Liver (tissue), 9 donors: ENCODE measurements around the gene GRIN2D. TPM values are rescaled to one million over a fixed set of nuclear protein-coding genes. Genes with fewer than 3 reads are reported as not detected.

Experiments
- DNase-seq: peaks from one replicate; pipeline ENCODE4 v3.0.0-alpha.2; 2017; ENCODE audit warnings: low spot score
- H3K27ac ChIP-seq, 2 donors: one replicate each; pipeline ENCODE4 v1.7.0; 2013; ENCODE audit warnings: inconsistent platforms in 2 of 2, low read length in 2 of 2, control low read depth in 1 of 2, low read depth in 1 of 2, mild to moderate bottlenecking in 1 of 2
- H3K27me3 ChIP-seq, 4 donors: one replicate each; pipeline versions ENCODE4 v1.6.1 to v1.7.0; 2013; ENCODE audit warnings: low read length in 3 of 4, inconsistent platforms in 1 of 4, mild to moderate bottlenecking in 1 of 4, moderate library complexity in 1 of 4; ENCODE audit not compliant: control insufficient read depth in 4 of 4, insufficient read depth in 4 of 4
- H3K36me3 ChIP-seq, 4 donors: one replicate each; pipeline versions ENCODE4 v1.6.1 to v1.7.0; 2013; ENCODE audit warnings: low read length in 3 of 4, mild to moderate bottlenecking in 3 of 4, low read depth in 1 of 4, moderate library complexity in 1 of 4; ENCODE audit not compliant: control insufficient read depth in 4 of 4, insufficient read depth in 3 of 4
- H3K4me1 ChIP-seq, 4 donors: one replicate each; pipeline versions ENCODE4 v1.6.1 to v1.7.0; 2013; ENCODE audit warnings: low read length in 3 of 4, mild to moderate bottlenecking in 3 of 4, moderate library complexity in 1 of 4; ENCODE audit not compliant: control insufficient read depth in 4 of 4, insufficient read depth in 4 of 4
- H3K4me3 ChIP-seq, 3 donors: one replicate each; pipeline versions ENCODE4 v1.6.1 to v1.7.0; 2013; ENCODE audit warnings: low read length in 3 of 3, control low read depth in 1 of 3, low read depth in 1 of 3, mild to moderate bottlenecking in 1 of 3
- H3K9ac ChIP-seq, 2 donors: one replicate each; pipeline ENCODE4 v1.7.0; 2013; ENCODE audit warnings: low read length in 2 of 2, mild to moderate bottlenecking in 2 of 2, moderate library complexity in 2 of 2, control low read depth in 1 of 2, low read depth in 1 of 2
- H3K9me3 ChIP-seq, 4 donors: one replicate each; pipeline versions ENCODE4 v1.6.1 to v1.7.0; 2013; ENCODE audit warnings: low read length in 3 of 4; ENCODE audit not compliant: control insufficient read depth in 4 of 4
- CTCF ChIP-seq: fragments of 150-350 bp; IDR thresholded peaks from 2 replicates; pipeline ENCODE4 v1.5.1; 2017; ENCODE audit warnings: improper control_type of control experiment, low read depth, low read length; ENCODE audit not compliant: missing input control
- FOXA2 ChIP-seq: IDR thresholded peaks from 2 replicates; pipeline ENCODE4 v1.6.1; 2016; ENCODE audit warnings: antibody characterized with exemption
- MAX ChIP-seq: IDR thresholded peaks from 2 replicates; pipeline ENCODE4 v1.6.1; 2016; ENCODE audit warnings: antibody characterized with exemption
- SP1 ChIP-seq: IDR thresholded peaks from 2 replicates; pipeline ENCODE4 v1.6.1; 2018; ENCODE audit warnings: antibody characterized with exemption, mild to moderate bottlenecking
- TAF1 ChIP-seq: conservative IDR thresholded peaks from 2 replicates; pipeline ENCODE4 v1.6.1; 2016; ENCODE audit warnings: antibody characterized with exemption, mild to moderate bottlenecking
- YY1 ChIP-seq: IDR thresholded peaks from 2 replicates; pipeline ENCODE4 v1.6.1; 2016; ENCODE audit warnings: antibody characterized with exemption, mild to moderate bottlenecking
- WGBS: extraction: QIAGEN DNeasy Blood & Tissue Kit; methylation state at CpG from one replicate; pipeline ENCODE4 v1.1.7; 2013; 5-methylcytosine and 5-hydroxymethylcytosine counted together
- polyA plus RNA-seq, 2 donors: library from polyadenylated mRNA; stranded (reverse) in 1 of 2; unstranded in 1 of 2; fragments of 200-250 nt in 1 of 2; fragments of >200 nt in 1 of 2; fragmentation: Nextera tagmentation in 1 of 2; extraction: Ambion mirVana in 1 of 2; gene quantifications; one replicate each; pipeline versions ENCODE4 v1.2.1 to v1.2.3, GENCODE V29; 2013 to 2015
- total RNA-seq, 2 donors: library from RNA; depleted of rRNA; stranded (reverse); fragments of >200 nt; gene quantifications; one replicate each; pipeline ENCODE4 v1.2.3, GENCODE V29; 2014
- TF ChIP-seq, protein P1 (sequence below): IDR thresholded peaks from 2 replicates; pipeline ENCODE4 v1.6.1; 2016; ENCODE audit warnings: antibody characterized with exemption, mild to moderate bottlenecking
- donor health status: healthy.
- donor health status: healthy.
- donor health status: healthy.
- donor health status: healthy.
- donor health status: healthy.

The GRIN2D gene
- total and polyA plus RNA-seq, 4 donors = 0.13 to 0.33 (median 0.17) TPM; not detected in 1

DNA sequence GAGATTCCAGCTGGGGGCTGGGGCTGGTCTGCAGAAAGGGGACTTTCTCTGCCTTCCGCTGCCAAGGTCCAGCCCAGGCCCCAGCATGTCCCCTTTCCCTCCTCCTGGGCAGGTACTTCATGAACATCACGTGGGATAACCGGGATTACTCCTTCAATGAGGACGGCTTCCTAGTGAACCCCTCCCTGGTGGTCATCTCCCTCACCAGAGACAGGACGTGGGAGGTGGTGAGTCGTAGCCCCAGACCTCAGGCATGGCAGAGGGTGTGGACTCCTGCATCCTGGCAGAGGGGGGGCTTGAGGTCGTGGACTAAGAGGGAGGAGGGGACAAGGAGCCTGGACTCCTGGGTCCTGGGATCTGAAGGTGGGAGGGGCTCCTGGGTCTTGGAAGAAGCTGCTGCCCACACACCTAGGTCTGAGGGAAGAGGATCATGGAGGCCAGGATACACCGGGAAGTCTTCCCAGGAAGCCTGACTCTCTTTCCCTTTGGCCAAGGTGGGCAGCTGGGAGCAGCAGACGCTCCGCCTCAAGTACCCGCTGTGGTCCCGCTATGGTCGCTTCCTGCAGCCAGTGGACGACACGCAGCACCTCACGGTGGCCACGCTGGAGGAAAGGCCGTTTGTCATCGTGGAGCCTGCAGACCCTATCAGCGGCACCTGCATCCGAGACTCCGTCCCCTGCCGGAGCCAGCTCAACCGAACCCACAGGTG, 20.6 kb downstream of the GRIN2D start:
- Histone ChIP-seq H3K9ac (no peak overlapping the region), H3K27me3 (no peaks in the 10 kb centered on the region), H3K36me3 (no peaks in the 10 kb centered on the region), H3K4me3 (peak overlapping the region in 1 of 3 donors; percentile 30), H3K9me3 (peaks cover 0 to under 1% (median 0%) of the 10 kb centered on the region in 4 donors), H3K4me1 (peaks cover 3 to 7% (median 5%) of the 10 kb centered on the region in 4 donors), H3K27ac (no peak overlapping the region)
- WGBS = 48% methylated on average over 24 of the region's 24 CpGs
- no peak for DNase-seq
- TF ChIP-seq FOXA2 (no peak), CTCF (no peak)

GRCh38 chr19:48415395-48415794, 21.9 kb downstream of the GRIN2D start:
- 19% methylated on average over 14 of the region's 14 CpGs for WGBS
- no peaks in the 10 kb centered on the region for H3K27me3 ChIP-seq

GRCh38 chr19:48415806-48416221, 22.3 kb downstream of the GRIN2D start:
- Histone ChIP-seq H3K27ac (no peak overlapping the region), H3K4me1 (peaks cover 3 to 7% (median 5%) of the 10 kb centered on the region in 4 donors), H3K4me3 (peak overlapping the region in 1 of 3 donors; percentile 15), H3K36me3 (no peaks in the 10 kb centered on the region), H3K9me3 (no peaks in the 10 kb centered on the region), H3K27me3 (no peaks in the 10 kb centered on the region), H3K9ac (no peak overlapping the region)
- WGBS = 38% methylated on average over 30 of the region's 30 CpGs
- no peak for TF ChIP-seq TAF1
- no peak for TF ChIP-seq MAX
- no peak for TF ChIP-seq YY1
- no peak for DNase-seq

More at GRCh38 chr19:48415395-48415794, 21.9 kb downstream of the GRIN2D start:
- DNase-seq = peak; percentile 79
- Histone ChIP-seq H3K27ac (no peak overlapping the region), H3K4me3 (peak overlapping the region in 1 of 3 donors; percentile 15), H3K9me3 (no peaks in the 10 kb centered on the region), H3K9ac (no peak overlapping the region), H3K36me3 (no peaks in the 10 kb centered on the region), H3K4me1 (peaks cover 3 to 7% (median 5%) of the 10 kb centered on the region in 4 donors)
- TF ChIP-seq SP1 = no peak
- TF ChIP-seq, protein P1, sequence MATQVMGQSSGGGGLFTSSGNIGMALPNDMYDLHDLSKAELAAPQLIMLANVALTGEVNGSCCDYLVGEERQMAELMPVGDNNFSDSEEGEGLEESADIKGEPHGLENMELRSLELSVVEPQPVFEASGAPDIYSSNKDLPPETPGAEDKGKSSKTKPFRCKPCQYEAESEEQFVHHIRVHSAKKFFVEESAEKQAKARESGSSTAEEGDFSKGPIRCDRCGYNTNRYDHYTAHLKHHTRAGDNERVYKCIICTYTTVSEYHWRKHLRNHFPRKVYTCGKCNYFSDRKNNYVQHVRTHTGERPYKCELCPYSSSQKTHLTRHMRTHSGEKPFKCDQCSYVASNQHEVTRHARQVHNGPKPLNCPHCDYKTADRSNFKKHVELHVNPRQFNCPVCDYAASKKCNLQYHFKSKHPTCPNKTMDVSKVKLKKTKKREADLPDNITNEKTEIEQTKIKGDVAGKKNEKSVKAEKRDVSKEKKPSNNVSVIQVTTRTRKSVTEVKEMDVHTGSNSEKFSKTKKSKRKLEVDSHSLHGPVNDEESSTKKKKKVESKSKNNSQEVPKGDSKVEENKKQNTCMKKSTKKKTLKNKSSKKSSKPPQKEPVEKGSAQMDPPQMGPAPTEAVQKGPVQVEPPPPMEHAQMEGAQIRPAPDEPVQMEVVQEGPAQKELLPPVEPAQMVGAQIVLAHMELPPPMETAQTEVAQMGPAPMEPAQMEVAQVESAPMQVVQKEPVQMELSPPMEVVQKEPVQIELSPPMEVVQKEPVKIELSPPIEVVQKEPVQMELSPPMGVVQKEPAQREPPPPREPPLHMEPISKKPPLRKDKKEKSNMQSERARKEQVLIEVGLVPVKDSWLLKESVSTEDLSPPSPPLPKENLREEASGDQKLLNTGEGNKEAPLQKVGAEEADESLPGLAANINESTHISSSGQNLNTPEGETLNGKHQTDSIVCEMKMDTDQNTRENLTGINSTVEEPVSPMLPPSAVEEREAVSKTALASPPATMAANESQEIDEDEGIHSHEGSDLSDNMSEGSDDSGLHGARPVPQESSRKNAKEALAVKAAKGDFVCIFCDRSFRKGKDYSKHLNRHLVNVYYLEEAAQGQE = no peak
